ENCODE measurements around the gene TTLL3.

Gene TTLL3

DNA sequence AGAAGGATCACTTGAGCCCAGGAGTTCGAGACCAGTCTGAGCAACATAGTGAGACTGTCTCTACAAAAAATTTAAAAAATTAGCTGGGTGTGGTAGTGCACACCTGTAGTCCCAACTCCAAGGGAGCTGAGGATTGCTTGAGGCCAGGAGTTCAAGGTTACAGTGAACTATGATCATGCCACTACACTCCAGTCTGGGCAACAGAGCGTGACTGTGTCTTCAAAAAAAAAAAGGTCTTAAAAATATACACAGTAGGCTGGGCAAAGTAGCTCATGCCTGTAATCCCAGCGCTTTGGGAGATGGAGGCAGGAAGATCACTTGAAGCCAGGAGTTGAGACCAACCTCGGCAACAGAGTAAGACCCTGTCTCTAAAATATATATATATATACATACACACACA is 29.2 kb upstream of the TTLL3 start:
- DNase-seq (ENCODE audit: low read depth) = no peak

DNA sequence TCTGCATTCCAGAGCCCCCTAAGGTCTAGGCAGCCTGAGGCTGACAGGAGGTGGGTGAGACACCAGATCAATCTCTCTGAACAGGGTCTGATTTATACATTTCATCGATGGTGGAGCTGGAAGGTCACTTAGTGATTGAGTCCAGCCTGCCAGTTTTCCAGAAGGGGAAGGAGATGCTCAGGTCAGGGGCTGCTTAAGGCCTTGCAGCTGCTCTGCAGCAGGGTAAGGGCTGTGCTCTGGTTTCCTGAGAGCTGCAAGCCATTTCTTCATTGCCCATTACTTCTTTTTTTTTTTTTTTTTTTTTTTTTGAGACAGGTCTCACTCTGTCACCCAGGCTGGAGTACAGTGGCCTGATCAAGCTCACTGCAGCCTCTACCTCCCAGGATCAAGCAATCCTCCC is 28.5 kb upstream of the TTLL3 start:
- no peak for DNase-seq (ENCODE audit: low read depth)

DNA sequence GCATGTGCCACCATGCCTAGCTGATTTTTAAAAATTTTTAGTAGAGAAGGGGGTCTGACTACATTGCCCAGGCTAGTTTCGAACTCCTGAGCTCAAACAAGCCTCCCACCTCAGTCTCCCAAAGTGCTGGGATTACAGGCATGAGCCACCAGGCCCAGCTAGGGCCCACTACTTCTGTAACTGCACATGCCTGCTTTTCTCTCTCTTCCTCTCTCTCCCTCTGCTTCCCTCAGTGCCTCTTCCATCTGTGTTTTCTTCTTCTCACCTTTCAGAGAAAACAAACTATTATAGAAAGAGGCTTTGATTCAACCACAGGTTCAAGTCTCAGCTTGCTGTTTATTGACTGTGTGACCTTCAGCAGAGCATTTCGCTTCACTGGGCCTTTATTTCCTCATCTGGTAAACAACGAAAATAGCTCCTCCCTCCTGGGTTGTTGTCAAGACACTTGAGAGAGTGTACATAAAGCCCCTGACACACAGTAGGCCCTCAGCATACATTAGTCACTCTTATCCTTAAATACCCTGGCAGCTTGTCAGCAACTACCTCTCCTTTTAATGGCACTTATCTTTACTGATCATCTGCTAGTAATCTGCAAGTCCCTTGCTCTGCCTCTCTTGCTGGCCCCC is 28.0 kb upstream of the TTLL3 start:
- no peak for DNase-seq (ENCODE audit: low read depth)

DNA sequence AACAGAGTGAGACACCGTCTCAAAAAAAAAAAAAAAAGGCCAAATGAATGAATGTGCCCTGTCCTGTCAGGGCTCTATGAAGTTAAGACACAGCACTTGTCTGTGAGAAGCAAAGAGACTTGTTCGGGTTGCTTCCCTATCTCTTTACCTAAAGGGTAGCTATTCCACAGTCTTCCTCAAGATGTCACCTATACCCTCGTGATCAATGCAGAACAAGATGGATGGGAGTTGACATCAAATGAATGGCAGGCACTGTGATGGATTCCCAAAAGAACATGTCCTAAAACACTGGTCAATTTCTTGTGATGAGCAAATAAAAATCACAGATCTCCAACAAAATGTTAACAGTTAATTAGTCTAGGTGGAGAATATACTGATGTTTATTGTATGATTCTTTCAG is 27.3 kb upstream of the TTLL3 start:
- DNase-seq (ENCODE audit: low read depth) = no peak

DNA sequence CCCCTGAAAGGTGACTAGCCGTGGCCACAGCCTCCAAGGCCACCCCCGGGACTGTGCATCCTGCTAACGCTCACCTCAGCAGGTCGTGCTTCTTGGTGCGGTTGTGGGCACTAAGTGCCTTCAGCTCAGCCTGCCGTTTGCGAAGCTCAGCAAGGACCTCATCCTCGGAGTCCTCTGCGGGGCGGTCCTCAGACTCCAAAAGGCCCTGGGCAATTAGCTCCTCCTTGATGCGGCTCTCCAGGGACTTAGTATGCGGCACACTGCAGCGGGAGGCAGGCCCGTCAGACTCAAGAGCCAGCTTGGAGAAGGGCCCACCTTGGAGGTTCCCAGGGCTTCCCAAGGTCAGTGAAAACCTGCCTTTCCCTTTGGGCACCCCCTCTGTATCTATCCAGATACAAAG is 26.1 kb upstream of the TTLL3 start:
- DNase-seq (ENCODE audit: low read depth) = no peak

DNA sequence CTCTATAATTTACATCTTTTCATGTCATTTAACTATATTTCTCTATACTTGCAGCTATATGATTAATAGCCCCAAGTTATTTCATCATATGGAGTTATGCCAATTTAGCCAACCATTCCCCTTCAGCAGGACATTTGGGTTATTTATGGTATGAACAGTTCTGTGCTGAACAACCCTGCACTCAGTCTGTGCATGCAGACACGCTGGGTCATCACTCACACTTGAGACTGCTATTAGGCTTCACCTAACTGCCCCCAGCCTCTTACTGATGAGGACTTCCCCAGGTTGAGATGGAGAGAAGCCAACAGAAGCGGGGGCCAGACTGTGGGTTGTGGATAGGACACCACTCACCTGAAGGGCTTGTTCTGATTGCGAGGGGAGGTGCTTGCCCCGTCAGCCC is 25.1 kb upstream of the TTLL3 start:
- no peak for DNase-seq (ENCODE audit: low read depth)

DNA sequence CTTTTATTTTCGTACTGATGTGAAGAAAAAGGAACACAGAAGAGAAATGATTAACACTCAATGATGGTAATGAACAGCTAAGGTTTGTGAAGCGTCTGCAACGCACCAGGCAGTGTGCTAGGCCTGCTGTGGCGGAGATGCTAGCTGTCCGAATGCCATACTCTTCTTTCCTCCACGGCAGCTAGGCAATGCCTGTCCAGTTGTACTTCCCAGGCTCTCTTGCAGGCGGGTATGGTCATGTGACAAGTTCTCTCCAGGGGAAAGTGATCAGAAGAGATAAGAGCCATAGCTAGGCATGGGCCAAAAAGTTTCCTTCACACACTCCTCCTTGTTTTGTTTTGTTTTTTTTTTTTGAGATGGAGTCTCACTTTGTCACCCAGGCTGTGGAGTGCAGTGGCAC is 24.5 kb upstream of the TTLL3 start:
- no peak for DNase-seq (ENCODE audit: low read depth)

DNA sequence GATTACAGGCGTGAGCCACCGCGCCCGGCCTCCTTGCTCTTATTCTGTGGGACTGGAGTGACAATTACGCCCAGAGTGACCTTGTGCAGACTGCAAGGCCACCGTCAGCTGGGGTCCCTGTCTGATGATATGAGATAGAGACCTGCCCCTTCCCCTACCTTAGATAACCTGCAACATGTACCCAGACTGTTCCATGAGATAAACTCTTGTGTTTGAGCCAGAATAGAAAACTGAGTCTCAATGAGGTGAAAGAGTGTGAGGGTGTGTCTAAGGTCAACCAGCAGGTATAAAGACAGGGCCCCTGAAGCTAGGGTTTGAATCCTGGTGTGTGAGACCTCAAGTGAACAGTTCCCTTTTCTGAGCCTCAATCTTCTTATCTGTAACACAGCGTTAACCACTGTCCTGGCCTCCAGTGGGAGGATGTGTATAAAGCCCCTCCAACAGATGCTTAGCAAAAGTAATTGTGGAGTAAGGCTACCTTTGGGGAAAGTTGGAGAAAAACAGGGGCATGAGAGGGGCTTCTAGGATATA is 23.8 kb upstream of the TTLL3 start:
- no peak for DNase-seq (ENCODE audit: low read depth)

DNA sequence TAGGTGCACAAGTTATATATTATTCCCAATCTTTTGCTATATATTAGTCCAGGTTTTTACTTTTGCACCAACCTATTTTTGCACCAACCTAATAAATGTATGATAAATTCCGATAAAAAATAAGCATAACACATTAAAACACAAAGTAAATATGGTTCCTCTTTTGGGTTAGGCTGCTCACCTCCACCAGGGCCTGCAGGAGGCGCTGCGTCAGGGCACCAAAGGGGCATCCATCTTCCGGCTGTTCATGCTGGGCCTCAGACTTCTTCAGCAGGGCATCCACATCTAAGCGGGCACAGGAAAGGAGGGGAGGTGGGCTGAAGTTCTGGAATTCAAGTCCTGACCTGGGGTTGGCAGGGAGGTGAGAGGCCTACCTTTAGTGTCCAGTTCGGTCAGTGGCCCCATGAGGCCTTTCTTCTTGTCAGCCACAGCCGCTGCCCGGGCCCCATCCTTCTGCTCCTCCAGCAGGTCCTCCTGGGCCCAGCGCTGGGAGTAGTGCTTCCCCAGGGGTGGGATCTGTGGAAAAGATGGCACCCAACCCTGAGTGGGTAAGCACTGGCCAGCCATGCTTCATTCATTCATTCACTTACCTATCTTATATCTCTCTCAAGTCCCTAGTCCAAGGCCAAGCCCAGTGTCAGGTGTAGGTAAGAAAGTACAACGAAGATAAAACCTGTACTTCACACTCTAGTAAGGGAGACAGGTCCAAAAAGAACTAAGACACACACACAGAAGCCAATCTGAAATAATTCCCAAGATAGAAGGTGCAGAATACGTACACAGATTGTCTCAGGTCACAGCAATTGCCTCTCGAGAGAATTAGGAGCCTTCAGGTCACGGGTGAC is 23.0 kb upstream of the TTLL3 start:
- DNase-seq (ENCODE audit: low read depth) = no peak

DNA sequence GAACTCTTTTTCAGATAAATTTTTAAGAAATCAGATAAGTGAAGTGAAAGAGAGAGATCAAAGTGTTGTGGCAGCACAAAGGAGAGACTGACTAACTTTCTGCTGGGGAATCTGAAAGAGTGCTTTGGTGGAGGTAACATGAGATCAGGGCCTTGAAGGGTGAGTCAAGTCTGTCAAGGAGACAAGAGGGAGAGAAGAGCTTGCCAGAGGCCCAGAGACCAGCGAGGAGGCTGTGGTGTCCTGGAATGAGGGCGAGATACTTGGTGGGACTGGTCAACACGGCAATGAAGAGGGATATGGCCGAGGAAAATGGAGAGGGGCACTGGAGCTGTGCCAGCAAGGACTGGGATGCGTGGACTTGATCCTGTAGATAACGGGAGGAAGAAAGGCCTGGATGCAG is 22.3 kb upstream of the TTLL3 start:
- DNase-seq (ENCODE audit: low read depth) = no peak

DNA sequence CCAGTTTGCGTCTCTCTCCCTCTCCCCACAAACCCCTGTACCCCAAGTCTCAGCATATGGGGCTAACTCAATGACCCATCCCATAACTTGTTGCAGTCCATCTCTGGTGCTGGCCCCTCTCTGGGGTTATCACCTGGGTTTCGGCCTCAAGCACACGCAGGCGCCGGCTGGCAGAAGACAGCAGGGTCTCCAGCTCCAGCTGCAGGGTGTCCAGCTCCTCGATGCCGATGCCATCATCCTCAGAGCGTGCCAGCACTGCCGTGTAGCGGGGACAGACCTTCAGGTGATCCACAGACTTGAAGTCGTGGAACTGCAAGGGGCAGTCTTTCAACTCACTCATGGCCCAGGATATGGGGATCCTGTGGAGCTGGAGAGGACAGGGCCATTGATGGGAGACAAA is 18.9 kb upstream of the TTLL3 start:
- no peak for DNase-seq (ENCODE audit: low read depth)

DNA sequence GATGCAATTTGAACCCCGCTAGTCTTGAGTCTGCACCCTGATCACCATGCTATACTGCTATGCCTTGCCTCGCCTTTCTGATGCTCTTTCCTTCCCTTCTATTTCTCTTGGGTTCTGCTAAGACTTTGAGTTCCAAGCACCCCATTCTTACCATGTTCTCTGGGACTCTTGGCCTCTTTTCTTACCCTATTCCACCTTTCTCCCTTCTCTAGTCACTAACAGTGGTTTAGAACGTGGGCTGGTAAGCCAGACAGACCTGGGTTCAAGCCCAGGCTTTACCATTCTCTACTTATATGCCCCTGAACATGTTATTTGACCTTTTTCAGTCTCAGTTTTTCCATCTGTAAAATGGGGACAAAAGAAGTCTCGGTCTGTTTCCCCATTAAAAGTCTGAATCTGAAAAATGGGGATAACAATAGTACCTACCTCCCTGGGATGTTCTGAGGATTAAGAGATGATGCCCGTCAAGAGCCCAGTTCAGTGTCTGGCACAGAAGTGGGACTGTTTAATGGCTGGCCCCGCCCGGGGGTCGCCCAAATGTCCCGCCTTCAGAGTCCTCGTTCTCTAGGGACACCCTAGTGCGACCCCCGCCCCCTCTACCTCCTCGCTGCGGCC is 18.2 kb upstream of the TTLL3 start:
- DNase-seq (ENCODE audit: low read depth) = no peak

DNA sequence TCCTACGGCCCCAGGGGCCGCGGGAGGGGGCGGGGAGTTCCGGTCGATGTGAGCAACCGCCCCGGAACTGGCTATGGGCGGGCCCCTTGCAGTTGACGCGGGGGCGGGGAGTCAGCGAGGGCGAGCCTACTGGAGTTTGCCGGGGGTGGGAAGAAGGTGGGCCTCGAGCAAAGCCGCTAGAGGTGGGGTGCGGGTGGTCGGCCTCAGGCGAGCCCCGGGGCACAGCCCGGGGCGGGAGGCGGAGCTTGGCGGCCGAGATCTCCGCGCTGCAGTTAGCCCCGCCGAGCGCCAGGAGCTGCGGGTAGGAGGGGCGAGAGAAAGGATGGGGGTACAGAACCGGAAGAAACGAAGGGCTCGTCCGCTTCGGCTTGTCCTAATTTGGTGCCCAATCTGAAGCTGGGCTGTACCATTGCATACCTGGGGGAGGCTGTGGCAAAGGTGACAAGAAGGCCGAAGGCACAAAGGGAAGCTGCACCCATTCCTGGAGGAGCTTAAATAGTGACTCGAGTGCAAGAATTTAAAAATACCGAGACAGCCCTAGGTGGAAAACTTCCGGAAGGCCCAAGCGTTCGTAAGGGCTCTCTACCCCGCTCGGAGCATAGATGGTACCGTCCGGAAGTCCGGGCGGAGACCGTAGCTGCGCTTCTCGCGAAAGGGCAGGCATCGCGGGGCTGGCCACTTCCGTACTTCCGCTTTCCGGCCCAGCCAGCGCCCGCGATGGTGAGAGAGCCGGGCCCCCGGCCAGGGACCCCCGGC is 17.5 kb upstream of the TTLL3 start, which contains the start of the genes ARPC4 and TADA3:
Gene ARPC4 (plus strand): TSS at position 678 of the 756 bp plus-strand sequence. CDS start 40 bp downstream, at position 718.
Gene TADA3 (minus strand): TSS at position 69 of the 756 bp plus-strand sequence. CDS start 1,007 bp downstream, outside the sequence.
- peak; percentile 85 for DNase-seq (ENCODE audit: low read depth)

DNA sequence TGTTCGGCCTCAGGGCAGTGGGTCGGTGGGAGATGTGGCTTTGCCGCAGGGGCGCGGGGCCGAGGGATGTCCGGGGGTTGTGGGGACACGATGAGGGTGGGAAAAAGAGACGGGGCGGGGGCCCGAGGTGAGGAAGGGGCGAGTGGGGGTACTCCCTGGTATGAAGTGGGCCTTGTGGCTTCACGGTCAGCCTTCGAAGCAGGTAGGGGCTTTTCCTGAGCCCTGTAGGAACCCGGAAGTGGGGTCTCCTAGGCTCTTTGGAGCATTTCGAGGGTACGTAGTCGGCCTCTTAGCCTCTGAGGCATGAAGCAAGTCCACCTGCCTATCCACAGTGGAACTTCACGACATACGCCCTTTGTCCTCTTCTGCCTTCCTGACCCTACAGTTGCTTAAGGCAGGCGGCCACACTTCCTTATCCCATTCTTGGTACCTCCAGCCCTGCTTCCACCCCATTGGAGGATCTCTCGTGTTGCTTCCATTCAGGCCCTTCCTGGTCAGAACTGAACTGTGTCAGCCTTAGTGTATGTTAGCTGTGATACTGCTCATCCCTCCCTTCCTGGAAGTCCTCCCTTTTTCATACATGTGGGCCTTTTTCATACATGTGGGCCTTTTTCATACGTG is 16.8 kb upstream of the TTLL3 start:
- no peak for DNase-seq (ENCODE audit: low read depth)

DNA sequence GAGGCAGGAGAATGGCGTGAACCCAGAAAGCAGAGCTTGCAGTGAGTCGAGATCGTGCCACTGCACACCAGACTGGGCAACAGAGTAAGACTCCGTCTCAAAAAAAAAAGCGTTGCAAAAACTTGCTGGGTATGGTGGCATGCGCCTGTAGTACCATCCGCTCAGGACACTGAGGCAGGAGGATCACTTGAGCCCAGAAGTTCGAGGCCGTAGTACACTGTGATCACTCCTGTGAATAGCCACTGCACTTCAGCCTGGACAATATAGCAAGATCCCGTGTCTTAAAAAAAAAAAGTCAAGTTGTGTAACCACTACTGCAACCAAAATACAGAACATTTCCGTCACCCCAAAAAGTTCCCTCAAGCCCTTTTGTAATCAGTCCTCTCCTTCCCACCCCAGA is 15.7 kb upstream of the TTLL3 start:
- no peak for DNase-seq (ENCODE audit: low read depth)

DNA sequence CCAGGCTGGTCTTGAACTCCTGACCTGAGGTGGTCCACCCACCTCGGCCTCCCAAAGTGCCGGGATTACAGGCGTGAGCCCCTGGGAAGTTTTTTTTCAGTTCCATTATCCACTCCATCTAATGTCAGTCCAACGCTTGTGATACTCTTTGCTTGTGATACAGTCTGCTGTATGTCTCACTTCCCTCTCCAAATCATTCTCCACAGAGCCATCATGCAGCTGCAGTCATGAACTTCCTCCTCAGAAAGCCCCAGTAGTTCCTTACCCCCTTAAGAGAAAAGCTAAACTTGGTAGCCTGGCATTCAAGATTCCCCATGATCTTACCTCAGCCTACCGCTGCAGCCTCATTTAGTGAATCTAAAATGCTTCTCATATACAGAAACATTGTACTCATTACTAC is 14.9 kb upstream of the TTLL3 start:
- DNase-seq (ENCODE audit: low read depth) = no peak

DNA sequence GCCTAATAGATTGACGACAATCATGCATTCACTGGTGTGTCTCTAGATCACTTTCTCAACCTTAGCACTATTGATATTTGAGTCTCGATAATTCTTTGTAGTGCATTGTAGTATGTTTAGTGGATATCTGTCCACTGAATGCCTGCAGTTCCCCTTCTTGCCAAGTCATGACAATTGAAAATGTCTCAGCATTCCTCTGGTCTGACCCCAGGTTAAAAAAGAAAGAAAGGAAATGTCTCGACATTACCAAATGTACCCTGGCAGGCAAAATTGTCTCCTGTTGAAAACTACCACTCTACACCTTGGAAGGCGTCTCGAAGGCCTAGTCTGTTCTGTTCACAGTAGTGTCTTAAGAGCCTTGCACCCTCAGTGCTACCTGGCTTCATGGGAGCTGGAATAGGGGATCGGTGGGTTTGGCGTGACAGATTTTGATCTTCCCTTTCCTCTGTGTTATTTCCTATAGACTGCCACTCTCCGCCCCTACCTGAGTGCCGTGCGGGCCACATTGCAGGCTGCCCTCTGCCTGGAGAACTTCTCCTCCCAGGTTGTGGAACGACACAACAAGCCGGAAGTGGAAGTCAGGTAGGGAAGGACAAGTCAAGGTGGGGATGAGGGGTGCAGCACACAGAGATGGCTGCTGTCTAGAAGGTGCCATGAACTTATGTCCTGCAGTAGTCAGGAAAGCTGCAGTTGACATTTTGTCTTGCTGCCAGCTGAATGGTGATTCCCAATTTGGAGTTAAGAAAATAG is 12.7 kb upstream of the TTLL3 start:
- no peak for DNase-seq (ENCODE audit: low read depth)

DNA sequence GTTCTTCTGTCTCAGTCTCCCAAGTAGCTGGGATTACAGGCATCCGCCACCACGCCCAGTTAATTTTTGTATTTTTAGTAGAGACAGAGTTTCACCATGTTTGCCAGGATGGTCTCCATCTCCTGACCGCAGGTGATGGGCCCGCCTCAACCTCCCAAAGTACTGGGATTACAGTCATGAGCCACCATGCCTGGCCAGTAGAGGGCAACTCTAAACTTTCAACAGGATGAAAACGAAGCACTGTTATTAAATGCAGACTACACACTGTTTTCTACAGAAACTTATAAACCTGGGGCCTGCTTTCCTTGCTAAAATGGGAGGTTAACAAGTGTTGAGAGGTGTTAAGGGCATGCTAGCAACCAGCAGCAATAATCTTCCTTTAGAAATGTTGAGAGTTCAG is 9.5 kb upstream of the TTLL3 start:
- no peak for DNase-seq (ENCODE audit: low read depth)

DNA sequence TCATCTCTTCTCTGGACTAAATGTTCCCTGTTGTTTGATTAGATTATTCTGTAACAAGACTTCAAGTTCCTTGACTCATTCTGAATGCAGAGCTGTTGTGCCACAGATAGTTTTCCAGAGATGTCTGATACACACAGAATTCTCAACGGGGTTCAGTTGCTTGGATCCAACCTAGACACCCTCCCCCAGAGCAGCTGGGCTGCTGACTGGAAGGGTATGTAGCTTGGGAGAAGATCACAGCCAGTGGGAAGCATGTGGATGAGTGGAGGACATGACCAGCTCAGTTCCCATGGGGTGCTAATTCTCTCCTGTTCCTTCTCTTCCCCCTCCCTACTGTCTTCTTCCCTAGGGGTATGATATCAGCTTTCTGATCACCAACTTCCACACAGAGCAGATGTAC is 6.6 kb upstream of the TTLL3 start:
- no peak for DNase-seq (ENCODE audit: low read depth)

DNA sequence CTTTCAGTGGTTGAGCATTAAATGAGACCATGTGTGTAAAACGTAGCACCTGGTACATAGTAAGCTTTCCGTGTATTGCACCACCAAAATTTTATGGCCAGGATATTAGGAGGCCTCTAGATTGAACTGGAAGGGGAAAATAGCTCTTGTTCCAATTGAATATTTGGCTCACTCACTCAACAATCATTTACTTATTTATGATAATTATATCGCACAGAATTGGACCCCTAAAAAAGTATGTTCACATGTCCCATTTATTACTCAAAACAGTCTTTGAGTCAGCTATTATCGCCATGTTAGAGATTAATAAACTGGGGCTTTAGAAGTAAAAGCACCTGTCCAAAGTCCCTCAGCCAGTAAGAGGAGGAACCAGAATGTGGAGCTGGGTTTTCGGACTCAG is 5.1 kb upstream of the TTLL3 start:
- no peak for DNase-seq (ENCODE audit: low read depth)

DNA sequence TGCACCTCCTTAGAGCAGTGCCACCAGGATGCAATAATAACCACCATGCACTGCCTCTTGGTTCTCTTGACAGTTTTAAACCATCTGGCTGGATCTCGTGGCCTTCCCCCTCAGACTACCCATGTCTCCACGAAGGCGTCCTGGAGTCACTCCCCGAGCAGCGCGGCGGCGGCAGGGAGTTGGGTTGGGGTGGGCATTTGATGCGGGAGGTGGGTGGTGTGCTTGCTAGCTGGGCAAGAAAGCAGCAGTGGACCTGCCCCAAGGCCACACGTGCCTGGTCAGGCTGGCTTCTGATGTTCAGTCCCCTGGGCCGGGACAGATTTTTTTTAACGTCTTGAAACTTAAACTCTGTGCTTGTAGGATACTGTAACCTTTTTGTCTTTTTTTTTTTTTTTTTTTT is 3.9 kb upstream of the TTLL3 start:
- no peak for DNase-seq (ENCODE audit: low read depth)
